ENCODE measurements around the gene DMRT1.
"Not testable (repeated sequence)": the region's sequence is repeated elsewhere in the genome, so short reads cannot be mapped to it uniquely, and the experiment has no call there.

The DMRT1 gene

GRCh38 chr9:860706-861105 lies 19.2 kb downstream of the DMRT1 start:
- H3K36me3 ChIP-seq (ENCODE audit: control insufficient read depth in 4 of 4, insufficient read depth in 4 of 4, low read length in 3 of 4) = no peaks in the 10 kb centered on the region
- H3K27me3 ChIP-seq (replicated peaks in 2 of 5; ENCODE audit: control insufficient read depth in 4 of 5, insufficient read depth in 5 of 5, low read length in 4 of 5) = peaks cover 0 to 14% (median 4%) of the 10 kb centered on the region in 5 experiments
- no peak overlapping the region for H3K4me3 ChIP-seq (ENCODE audit: control insufficient read depth in 1 of 7, extremely low read depth in 1 of 7, insufficient read depth in 4 of 7, low read depth in 2 of 7, low read length in 6 of 7)
- H3K9me3 ChIP-seq (ENCODE audit: control extremely low read depth in 1 of 5, control insufficient read depth in 4 of 5, insufficient read depth in 2 of 5, low read depth in 1 of 5, low read length in 4 of 5) = peaks cover 0 to 2% (median 0%) of the 10 kb centered on the region in 5 experiments
- 100% methylated on average over 1 of the region's 4 CpGs for WGBS (ENCODE audit: insufficient coverage)
- ChIA-PET POLR2A (no interaction called here), CTCF (no interaction called here)
- H3K4me1 ChIP-seq (ENCODE audit: control extremely low read depth in 1 of 4, control insufficient read depth in 4 of 4, insufficient read depth in 4 of 4, low read length in 3 of 4) = no peaks in the 10 kb centered on the region
- no peak for DNase-seq
- H3K27ac ChIP-seq (ENCODE audit: insufficient read depth in 1 of 2, low read depth in 1 of 2, low read length in 2 of 2, poor library complexity in 1 of 2, severe bottlenecking in 2 of 2) = no peak overlapping the region

GRCh38 chr9:861525-861924 lies 20.0 kb downstream of the DMRT1 start:
- H3K9me3 ChIP-seq (ENCODE audit: control extremely low read depth in 1 of 5, control insufficient read depth in 4 of 5, insufficient read depth in 2 of 5, low read depth in 1 of 5, low read length in 4 of 5); CTCF ChIA-PET; DNase-seq; POLR2A ChIA-PET; H3K36me3 ChIP-seq (ENCODE audit: control insufficient read depth in 4 of 4, insufficient read depth in 4 of 4, low read length in 3 of 4); H3K27ac ChIP-seq (ENCODE audit: insufficient read depth in 1 of 2, low read depth in 1 of 2, low read length in 2 of 2, poor library complexity in 1 of 2, severe bottlenecking in 2 of 2); H3K4me1 ChIP-seq (ENCODE audit: control extremely low read depth in 1 of 4, control insufficient read depth in 4 of 4, insufficient read depth in 4 of 4, low read length in 3 of 4); H3K4me3 ChIP-seq (ENCODE audit: control insufficient read depth in 1 of 7, extremely low read depth in 1 of 7, insufficient read depth in 4 of 7, low read depth in 2 of 7, low read length in 6 of 7): not testable (repeated sequence)
- 97% methylated on average over 14 of the region's 30 CpGs for WGBS (ENCODE audit: insufficient coverage)
- peaks cover 0 to 18% (median 4%) of the 10 kb centered on the region in 5 experiments for H3K27me3 ChIP-seq (replicated peaks in 2 of 5; ENCODE audit: control insufficient read depth in 4 of 5, insufficient read depth in 5 of 5, low read length in 4 of 5)

GRCh38 chr9:875119-875962 lies 33.8 kb downstream of the DMRT1 start:
- no peak overlapping the region for H3K27ac ChIP-seq (ENCODE audit: insufficient read depth in 1 of 2, low read depth in 1 of 2, low read length in 2 of 2, poor library complexity in 1 of 2, severe bottlenecking in 2 of 2)
- DNase-seq = peak in 2 of 3 donors; percentile 18 to 20
- ChIA-PET POLR2A (no interaction called here), CTCF (interaction anchor here (0.9 kb wide), 1 partner anchor 21 kb away, joined by 4 read pairs; no protein-coding TSS in a partner anchor)
- H3K27me3 ChIP-seq (replicated peaks in 2 of 5; ENCODE audit: control insufficient read depth in 4 of 5, insufficient read depth in 5 of 5, low read length in 4 of 5) = peaks cover 9 to 40% (median 12%) of the 10 kb centered on the region in 5 experiments
- H3K4me3 ChIP-seq (ENCODE audit: control insufficient read depth in 1 of 7, extremely low read depth in 1 of 7, insufficient read depth in 4 of 7, low read depth in 2 of 7, low read length in 6 of 7) = no peak overlapping the region
- H3K36me3 ChIP-seq (ENCODE audit: control insufficient read depth in 4 of 4, insufficient read depth in 4 of 4, low read length in 3 of 4) = no peaks in the 10 kb centered on the region
- H3K4me1 ChIP-seq (ENCODE audit: control extremely low read depth in 1 of 4, control insufficient read depth in 4 of 4, insufficient read depth in 4 of 4, low read length in 3 of 4) = no peaks in the 10 kb centered on the region
- WGBS (ENCODE audit: insufficient coverage) = 91% methylated on average over 4 of the region's 10 CpGs
- peaks cover 0 to 6% (median 0%) of the 10 kb centered on the region in 5 experiments for H3K9me3 ChIP-seq (ENCODE audit: control extremely low read depth in 1 of 5, control insufficient read depth in 4 of 5, insufficient read depth in 2 of 5, low read depth in 1 of 5, low read length in 4 of 5)

GRCh38 chr9:876425-876824 lies 34.9 kb downstream of the DMRT1 start:
- WGBS (ENCODE audit: insufficient coverage) = 100% methylated on average over 2 of the region's 4 CpGs
- no peak overlapping the region for H3K4me3 ChIP-seq (ENCODE audit: control insufficient read depth in 1 of 7, extremely low read depth in 1 of 7, insufficient read depth in 4 of 7, low read depth in 2 of 7, low read length in 6 of 7)
- peaks cover 9 to 42% (median 12%) of the 10 kb centered on the region in 5 experiments for H3K27me3 ChIP-seq (replicated peaks in 2 of 5; ENCODE audit: control insufficient read depth in 4 of 5, insufficient read depth in 5 of 5, low read length in 4 of 5)
- peaks cover 0 to 6% (median 0%) of the 10 kb centered on the region in 5 experiments for H3K9me3 ChIP-seq (ENCODE audit: control extremely low read depth in 1 of 5, control insufficient read depth in 4 of 5, insufficient read depth in 2 of 5, low read depth in 1 of 5, low read length in 4 of 5)
- no peaks in the 10 kb centered on the region for H3K36me3 ChIP-seq (ENCODE audit: control insufficient read depth in 4 of 4, insufficient read depth in 4 of 4, low read length in 3 of 4)
- POLR2A ChIA-PET = no interaction called here
- no peaks in the 10 kb centered on the region for H3K4me1 ChIP-seq (ENCODE audit: control extremely low read depth in 1 of 4, control insufficient read depth in 4 of 4, insufficient read depth in 4 of 4, low read length in 3 of 4)
- CTCF ChIA-PET = interaction anchor here (0.6 to 1.0 kb wide), 3 partner anchors 15 to 103 kb away, joined by 3 to 4 read pairs (median 3); no protein-coding TSS in a partner anchor
- DNase-seq = no peak
- H3K27ac ChIP-seq (ENCODE audit: insufficient read depth in 1 of 2, low read depth in 1 of 2, low read length in 2 of 2, poor library complexity in 1 of 2, severe bottlenecking in 2 of 2) = no peak overlapping the region

GRCh38 chr9:878239-878638 lies 36.7 kb downstream of the DMRT1 start:
- POLR2A ChIA-PET = no interaction called here
- Histone ChIP-seq H3K27me3 (replicated peaks in 2 of 5; ENCODE audit: control insufficient read depth in 4 of 5, insufficient read depth in 5 of 5, low read length in 4 of 5) (peaks cover 9 to 57% (median 12%) of the 10 kb centered on the region in 5 experiments), H3K36me3 (ENCODE audit: control insufficient read depth in 4 of 4, insufficient read depth in 4 of 4, low read length in 3 of 4) (no peaks in the 10 kb centered on the region), H3K9me3 (ENCODE audit: control extremely low read depth in 1 of 5, control insufficient read depth in 4 of 5, insufficient read depth in 2 of 5, low read depth in 1 of 5, low read length in 4 of 5) (peaks cover 0 to 6% (median 0%) of the 10 kb centered on the region in 5 experiments), H3K27ac (ENCODE audit: insufficient read depth in 1 of 2, low read depth in 1 of 2, low read length in 2 of 2, poor library complexity in 1 of 2, severe bottlenecking in 2 of 2) (no peak overlapping the region), H3K4me1 (ENCODE audit: control extremely low read depth in 1 of 4, control insufficient read depth in 4 of 4, insufficient read depth in 4 of 4, low read length in 3 of 4) (no peaks in the 10 kb centered on the region), H3K4me3 (ENCODE audit: control insufficient read depth in 1 of 7, extremely low read depth in 1 of 7, insufficient read depth in 4 of 7, low read depth in 2 of 7, low read length in 6 of 7) (no peak overlapping the region)
- no peak for DNase-seq
- CTCF ChIA-PET = interaction anchor here (1.2 to 3.4 kb wide), 2 partner anchors 16 to 132 kb away, joined by 4 to 14 read pairs; no protein-coding TSS in a partner anchor
- WGBS (ENCODE audit: insufficient coverage) = 34% methylated on average over 4 of the region's 5 CpGs

- WGBS (ENCODE audit: insufficient coverage) = 39% methylated on average over 3 of the region's 7 CpGs
- Histone ChIP-seq H3K27me3 (replicated peaks in 2 of 5; ENCODE audit: control insufficient read depth in 4 of 5, insufficient read depth in 5 of 5, low read length in 4 of 5) (peaks cover 9 to 78% (median 14%) of the 10 kb centered on the region in 5 experiments), H3K27ac (ENCODE audit: insufficient read depth in 1 of 2, low read depth in 1 of 2, low read length in 2 of 2, poor library complexity in 1 of 2, severe bottlenecking in 2 of 2) (no peak overlapping the region), H3K36me3 (ENCODE audit: control insufficient read depth in 4 of 4, insufficient read depth in 4 of 4, low read length in 3 of 4) (no peaks in the 10 kb centered on the region), H3K9me3 (ENCODE audit: control extremely low read depth in 1 of 5, control insufficient read depth in 4 of 5, insufficient read depth in 2 of 5, low read depth in 1 of 5, low read length in 4 of 5) (peaks cover 0 to 6% (median 0%) of the 10 kb centered on the region in 5 experiments), H3K4me3 (ENCODE audit: control insufficient read depth in 1 of 7, extremely low read depth in 1 of 7, insufficient read depth in 4 of 7, low read depth in 2 of 7, low read length in 6 of 7) (no peak overlapping the region), H3K4me1 (ENCODE audit: control extremely low read depth in 1 of 4, control insufficient read depth in 4 of 4, insufficient read depth in 4 of 4, low read length in 3 of 4) (no peaks in the 10 kb centered on the region)
- POLR2A ChIA-PET = no interaction called here
- peak; percentile 18 to 55 (median 23) for DNase-seq
- CTCF ChIA-PET = interaction anchor here (0.7 to 3.4 kb wide), 3 partner anchors 11 to 17 kb away, joined by 3 to 14 read pairs (median 3); no protein-coding TSS in a partner anchor
These were observed 39.2 kb downstream of the DMRT1 start for GRCh38 chr9:880725-881124.

GRCh38 chr9:882416-882924 lies 41.0 kb downstream of the DMRT1 start:
- H3K27me3 ChIP-seq (replicated peaks in 2 of 5; ENCODE audit: control insufficient read depth in 4 of 5, insufficient read depth in 5 of 5, low read length in 4 of 5) = peaks cover 8 to 70% (median 9%) of the 10 kb centered on the region in 5 experiments
- H3K4me3 ChIP-seq (ENCODE audit: control insufficient read depth in 1 of 7, extremely low read depth in 1 of 7, insufficient read depth in 4 of 7, low read depth in 2 of 7, low read length in 6 of 7) = no peak overlapping the region
- no peaks in the 10 kb centered on the region for H3K36me3 ChIP-seq (ENCODE audit: control insufficient read depth in 4 of 4, insufficient read depth in 4 of 4, low read length in 3 of 4)
- 61% methylated on average over 3 of the region's 4 CpGs for WGBS (ENCODE audit: insufficient coverage)
- no peak overlapping the region for H3K27ac ChIP-seq (ENCODE audit: insufficient read depth in 1 of 2, low read depth in 1 of 2, low read length in 2 of 2, poor library complexity in 1 of 2, severe bottlenecking in 2 of 2)
- peaks cover 0 to 6% (median 0%) of the 10 kb centered on the region in 5 experiments for H3K9me3 ChIP-seq (ENCODE audit: control extremely low read depth in 1 of 5, control insufficient read depth in 4 of 5, insufficient read depth in 2 of 5, low read depth in 1 of 5, low read length in 4 of 5)
- DNase-seq = peak in 1 of 3 donors; percentile 17
- H3K4me1 ChIP-seq (ENCODE audit: control extremely low read depth in 1 of 4, control insufficient read depth in 4 of 4, insufficient read depth in 4 of 4, low read length in 3 of 4) = no peaks in the 10 kb centered on the region
- ChIA-PET POLR2A (no interaction called here), CTCF (interaction anchor here (1.0 to 1.3 kb wide), 3 partner anchors 11 to 127 kb away, joined by 3 to 4 read pairs (median 3); no protein-coding TSS in a partner anchor)

All from common myeloid progenitor, CD34-positive (primary cell).